ENCODE measurements around the gene SNX14.

SNX14 gene

DNA sequence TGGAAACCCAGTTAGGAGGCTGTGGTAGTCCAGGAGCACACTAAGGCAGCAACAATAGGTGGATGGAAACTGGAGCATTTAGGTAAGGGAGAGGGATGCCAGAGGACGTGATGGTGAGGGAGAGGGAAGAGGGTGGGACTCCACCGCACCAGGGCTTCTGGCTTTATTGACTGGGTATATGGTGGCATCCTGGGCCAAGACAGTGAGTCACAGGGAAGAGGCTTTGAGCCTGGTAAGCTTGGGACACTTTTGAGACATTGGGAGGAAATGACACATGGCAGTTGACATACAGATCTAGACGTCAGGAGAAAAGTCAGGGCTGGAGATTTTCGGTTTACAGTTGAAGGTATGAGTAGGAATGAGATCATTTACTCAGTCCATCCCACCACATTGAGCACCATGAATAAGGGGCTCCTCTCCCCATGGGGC lies 128.9 kb downstream of the SNX14 start:
- no peak for DNase-seq (ENCODE audit: low spot score)

DNA sequence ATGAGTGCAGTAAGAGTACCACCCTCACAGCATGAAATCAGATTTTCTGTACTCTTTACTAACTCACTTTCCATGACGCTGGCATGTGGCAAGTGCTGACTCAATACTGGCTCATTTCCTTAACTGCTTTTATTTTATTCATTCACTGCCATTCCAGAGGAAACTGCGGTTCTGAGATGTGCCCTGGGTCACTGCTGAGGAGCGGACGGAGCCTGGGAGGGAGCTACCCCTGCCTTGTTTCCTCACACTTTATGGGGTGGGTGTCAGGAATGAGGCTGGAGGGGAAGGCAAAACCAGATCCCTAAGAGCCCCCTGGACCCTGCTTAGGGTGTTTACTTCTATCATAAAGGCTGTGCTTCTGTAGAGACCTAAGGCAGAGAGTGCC lies 129.4 kb downstream of the SNX14 start:
- no peak for DNase-seq (ENCODE audit: low spot score)

DNA sequence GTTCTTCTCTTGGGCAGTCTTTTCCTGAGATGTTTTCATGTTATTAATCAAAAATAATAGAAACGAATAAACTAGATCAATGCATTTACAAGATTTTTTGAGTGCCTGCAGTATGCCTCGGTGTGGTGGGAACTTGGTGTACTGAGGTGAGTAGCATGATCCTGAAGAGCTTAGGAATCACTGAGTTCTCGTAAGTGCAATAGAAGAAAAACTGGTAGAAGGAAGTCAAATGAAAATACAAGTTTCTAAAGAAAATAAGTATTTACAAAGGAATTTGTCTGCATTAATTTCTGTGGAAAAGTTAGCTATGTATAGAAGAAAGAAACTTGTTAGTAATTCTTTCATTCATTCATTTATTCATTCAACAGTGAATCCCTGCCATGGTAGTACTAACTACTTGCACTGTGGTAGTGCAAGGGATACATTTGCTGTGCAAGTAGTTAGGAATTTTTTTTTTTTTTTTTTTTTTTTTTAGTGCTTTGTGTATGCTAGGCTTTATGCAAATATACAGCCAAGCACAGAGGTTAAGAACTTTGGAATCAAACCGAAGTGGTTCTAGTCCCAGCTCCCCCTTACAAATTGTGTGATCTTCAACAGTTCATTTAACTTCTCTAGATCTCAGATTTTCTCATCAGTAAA lies 129.9 kb downstream of the SNX14 start:
- no peak for DNase-seq (ENCODE audit: low spot score)

DNA sequence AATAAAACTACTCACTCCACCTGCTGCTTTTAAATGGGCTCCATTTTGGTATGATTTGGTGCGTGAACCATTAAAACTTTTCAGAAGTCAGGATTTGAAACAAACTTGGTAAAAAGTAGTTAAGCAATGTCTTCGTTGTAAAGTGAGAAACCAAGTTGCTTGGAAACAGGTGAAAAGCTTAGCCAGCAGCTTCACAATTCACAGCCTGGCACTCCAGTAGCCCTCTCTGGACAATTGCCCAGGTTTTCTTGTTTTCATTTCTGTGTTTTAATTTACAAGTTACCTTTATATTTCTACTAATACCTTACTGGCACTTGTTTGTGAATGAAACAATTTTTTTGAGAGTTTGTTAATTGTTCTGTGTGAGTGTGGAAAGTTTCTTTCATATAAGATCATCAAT lies 131.0 kb downstream of the SNX14 start:
- no peak for DNase-seq (ENCODE audit: low spot score)

DNA sequence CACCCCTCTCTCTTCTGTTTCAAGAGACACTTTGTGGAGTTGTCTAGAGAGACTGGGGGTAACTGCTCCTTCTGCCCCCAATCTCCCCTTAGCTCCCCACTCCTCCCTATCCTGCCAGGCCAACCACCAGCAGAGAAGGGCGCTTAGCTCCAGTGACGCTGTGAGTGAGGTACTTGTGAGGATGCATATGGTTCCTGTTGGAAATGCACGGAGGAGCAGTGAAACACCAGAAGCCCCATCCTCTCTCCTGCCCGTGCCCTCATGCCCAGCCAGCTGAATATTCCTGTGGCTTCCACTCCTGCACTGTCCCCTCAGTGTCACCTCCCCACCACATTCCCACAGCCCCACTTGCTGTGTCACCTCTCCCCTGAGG lies 131.9 kb downstream of the SNX14 start:
- no peak for DNase-seq (ENCODE audit: low spot score)

DNA sequence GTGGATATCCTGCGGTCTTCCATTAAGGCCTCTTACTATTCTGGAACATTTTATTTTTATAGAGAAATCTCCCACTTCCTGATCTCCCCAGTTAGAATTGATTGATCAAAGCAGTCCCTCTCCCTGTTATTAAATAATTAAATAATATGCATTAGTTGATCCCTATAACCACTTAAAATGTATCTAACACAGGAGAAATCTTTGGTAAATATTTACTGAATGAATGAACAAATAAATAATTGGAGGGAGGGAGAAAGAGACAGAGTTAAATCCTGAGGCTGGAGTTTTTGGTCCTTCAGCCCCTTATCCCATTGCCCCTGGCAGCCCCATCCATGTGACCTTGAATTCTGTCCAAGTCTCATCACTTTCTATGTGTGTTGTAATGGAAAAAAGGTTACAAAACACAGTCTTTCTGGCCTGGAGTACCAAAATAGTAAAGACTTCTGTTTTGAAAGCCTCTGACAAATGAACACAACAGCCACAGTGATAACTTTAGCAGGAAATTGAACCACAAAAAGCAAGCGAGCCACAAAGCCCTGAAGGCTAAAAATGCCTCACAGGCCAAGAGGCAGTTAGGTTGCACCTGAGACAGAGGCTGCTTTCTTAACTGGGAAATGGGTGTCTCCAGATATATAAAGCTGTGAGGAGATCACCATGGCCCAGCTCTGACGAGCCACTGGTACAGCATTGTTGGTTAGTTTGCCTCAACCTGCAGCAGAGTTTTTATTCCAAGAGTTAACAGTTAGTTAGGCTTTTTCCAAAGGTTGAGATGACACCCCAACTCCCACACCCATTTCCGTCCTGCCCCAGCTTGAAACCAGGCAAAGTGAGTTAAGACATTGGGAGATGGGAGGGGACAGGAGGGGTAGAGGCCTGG lies 132.5 kb downstream of the SNX14 start:
- no peak for DNase-seq (ENCODE audit: low spot score)

DNA sequence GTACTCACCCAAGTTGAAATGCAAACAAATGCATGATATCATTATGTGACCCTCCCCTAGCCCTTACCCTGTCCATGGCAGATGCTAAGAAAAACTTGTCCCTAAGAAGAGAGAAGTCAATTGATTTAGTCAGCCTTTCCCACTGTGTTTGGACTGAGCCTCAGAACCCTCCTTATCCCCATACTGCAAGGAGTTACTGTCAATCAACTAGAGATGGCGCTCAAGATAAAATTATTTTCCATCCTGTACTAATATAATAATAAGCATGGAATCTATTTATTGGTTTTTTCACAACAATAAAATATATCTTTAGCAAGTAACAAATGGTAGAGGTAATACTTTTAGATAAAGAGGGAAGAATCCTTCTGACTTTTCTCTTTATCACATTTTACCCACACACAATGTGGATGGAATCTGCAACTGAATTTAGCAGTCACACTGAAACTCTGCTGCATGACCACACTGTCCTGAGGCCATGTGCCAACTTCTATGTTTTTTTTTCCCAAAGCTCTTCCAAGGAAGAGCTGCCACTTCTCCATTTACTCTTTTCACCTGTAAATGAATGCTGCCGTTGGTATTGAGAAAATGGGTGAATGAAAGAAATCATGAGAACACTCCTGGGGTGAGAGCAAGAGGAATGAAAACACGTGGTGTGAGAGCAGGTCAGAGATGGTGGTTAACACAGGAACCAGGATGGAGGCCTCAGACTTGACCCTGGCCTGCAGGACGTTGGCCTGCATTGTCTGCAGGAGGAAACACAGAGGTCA lies 133.3 kb downstream of the SNX14 start:
- no peak for DNase-seq (ENCODE audit: low spot score)

DNA sequence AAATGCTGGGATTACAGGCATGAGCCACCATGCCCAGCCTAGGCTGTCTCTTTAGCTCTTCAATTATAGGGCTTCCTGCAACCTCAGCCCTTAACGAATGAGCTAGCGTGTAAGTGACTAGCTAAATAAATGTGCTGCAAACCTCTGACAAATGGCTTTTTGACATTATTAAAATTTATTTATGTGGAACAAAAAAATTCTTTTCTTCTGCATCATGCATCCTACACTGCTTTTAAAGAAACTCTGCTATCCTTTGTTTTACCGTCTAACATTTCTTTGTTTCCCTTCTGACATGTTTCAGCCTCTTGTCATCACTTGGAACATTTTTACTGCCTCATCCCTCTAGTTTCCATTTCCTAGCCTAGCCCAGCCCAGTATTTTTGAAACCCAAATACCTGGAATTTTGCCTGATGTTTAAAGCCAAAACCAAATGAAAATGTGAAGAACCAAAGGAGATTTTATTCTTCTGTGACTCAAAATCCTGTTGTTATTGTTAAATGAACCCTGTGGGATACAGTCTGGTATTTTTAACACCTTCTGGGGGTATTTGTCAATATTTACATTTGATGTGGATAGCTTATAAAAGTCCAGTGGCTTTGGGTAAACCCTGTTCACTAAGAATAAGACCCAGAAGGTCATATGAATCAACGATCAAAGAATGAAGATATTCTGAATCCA lies 134.3 kb downstream of the SNX14 start:
- no peak for DNase-seq (ENCODE audit: low spot score)

DNA sequence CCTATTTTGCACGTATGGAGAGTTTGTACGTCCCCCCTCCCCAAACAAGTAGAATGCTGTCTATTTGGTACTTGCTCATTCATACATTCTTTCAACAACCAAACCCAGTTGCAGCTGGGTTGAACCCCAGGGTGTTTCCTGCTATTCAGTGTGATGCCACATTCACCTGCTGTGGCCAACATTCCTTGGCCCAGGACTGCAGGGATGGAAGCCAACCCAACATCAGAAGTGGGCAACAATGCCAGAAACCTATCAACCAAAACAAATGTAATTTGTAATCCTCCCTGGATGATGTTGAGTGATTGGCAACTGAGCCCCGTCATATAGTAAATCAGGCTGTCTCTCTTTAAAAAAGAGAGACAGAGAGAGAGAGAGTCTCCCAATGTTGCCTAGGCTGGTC lies 134.9 kb downstream of the SNX14 start:
- DNase-seq (ENCODE audit: low spot score): no peak

DNA sequence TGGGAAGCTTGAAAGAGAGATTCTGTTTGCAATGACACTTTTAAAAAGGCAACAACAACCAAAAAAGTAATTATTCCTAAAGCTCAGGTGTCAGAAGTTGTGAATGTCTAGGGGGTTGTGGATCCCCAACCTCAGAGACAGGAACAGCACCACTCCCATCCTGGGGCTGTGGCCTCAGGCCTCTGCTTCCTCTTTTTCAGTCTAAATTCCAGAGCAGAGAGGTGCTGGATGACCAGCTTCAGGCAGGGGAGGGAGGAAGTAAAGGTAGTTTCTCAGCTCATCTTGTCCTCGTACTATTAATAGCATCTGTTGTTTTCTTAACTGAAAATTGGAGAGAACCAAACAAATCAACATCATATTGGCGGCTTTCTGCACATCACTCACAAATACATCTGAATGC lies 135.5 kb downstream of the SNX14 start:
- no peak for DNase-seq (ENCODE audit: low spot score)

DNA sequence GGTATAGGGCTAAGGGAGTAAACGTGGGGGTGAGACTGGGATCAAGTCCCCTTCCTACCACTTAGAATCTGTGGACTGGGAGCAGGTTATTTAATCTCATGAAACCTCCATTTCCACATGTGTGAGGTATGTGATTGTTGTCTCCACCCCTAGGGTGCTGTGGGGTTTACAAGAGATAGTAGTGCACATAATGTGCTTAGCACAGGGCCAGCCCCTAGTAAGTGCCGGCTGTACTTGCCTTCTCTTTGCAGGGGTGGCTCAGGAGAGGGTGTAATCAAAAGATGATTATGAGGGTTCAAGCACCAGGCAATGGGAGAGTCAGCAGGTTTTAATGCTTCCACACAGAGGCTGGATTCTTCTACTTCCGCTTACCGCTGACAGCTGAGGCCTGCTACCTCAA lies 136.9 kb downstream of the SNX14 start:
- no peak for DNase-seq (ENCODE audit: low spot score)

Data from Ammon's horn (tissue), 1 donor.